Mucosa of gallbladder (tissue), 1 donor: Measurements from ENCODE around the gene PALM3. TPM values are rescaled to one million over a fixed set of nuclear protein-coding genes. Genes with fewer than 3 reads are reported as not detected.

Experiments
- DNase-seq: peaks from one replicate; pipeline ENCODE4 v3.0.0-alpha.2; 2020; ENCODE audit warnings: low spot score
- total RNA-seq: library from RNA; stranded (reverse); gene quantifications from one replicate; pipeline ENCODE4 v1.2.1, GENCODE V29; 2021
- donor health status: DM: no; HTN: no; CAD: no.

Gene PALM3
- total RNA-seq, 1 donor from 2014 or later = 42.8 TPM

DNA sequence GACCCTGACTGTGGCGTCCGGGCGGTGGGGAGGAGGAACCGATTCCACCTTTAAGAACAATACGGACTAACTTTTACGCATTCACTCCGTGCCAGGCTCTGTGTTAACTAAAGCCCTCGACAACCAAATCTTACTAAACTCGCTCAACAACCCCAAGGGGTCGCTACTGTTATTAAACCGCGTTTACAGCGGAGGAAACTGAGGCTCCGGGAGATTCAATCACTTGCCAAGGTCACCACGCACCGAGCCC, 27.5 kb upstream of the PALM3 start:
- DNase-seq = no peak

- DNase-seq = no peak
These were observed 26.9 kb upstream of the PALM3 start for GRCh38 chr19:14088634-14089411.

GRCh38 chr19:14086098-14086497, 24.2 kb upstream of the PALM3 start:
- DNase-seq = no peak

- no peak for DNase-seq
These were observed 23.6 kb upstream of the PALM3 start, which contains the start of gene C19orf67 for GRCh38 chr19:14085309-14085995. TSS of gene C19orf67 (minus strand) at chr19:14085783. CDS start at chr19:14085627, 156 bp downstream.

DNA sequence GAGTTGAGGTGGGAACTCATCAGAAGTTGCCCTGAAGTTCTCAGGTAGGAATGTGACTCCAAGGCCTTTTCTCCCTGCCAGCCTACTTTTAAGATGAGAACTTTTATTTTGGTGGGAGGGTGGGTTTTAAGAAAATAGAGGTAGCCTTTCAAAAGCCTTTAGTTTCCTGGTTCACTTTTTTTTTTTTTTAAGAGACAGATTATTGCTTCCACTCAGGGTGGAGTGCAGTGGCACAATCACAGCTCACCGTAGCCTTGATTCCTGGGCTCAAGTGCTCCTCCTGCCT, 20.7 kb upstream of the PALM3 start:
- no peak for DNase-seq

GRCh38 chr19:14081797-14082674, 20.2 kb upstream of the PALM3 start:
- DNase-seq = no peak

- DNase-seq = peak; percentile 99
These were observed 19.3 kb upstream of the PALM3 start for GRCh38 chr19:14080887-14081796.

- no peak for DNase-seq
These were observed 16.5 kb upstream of the PALM3 start for GRCh38 chr19:14078411-14078810.

DNA sequence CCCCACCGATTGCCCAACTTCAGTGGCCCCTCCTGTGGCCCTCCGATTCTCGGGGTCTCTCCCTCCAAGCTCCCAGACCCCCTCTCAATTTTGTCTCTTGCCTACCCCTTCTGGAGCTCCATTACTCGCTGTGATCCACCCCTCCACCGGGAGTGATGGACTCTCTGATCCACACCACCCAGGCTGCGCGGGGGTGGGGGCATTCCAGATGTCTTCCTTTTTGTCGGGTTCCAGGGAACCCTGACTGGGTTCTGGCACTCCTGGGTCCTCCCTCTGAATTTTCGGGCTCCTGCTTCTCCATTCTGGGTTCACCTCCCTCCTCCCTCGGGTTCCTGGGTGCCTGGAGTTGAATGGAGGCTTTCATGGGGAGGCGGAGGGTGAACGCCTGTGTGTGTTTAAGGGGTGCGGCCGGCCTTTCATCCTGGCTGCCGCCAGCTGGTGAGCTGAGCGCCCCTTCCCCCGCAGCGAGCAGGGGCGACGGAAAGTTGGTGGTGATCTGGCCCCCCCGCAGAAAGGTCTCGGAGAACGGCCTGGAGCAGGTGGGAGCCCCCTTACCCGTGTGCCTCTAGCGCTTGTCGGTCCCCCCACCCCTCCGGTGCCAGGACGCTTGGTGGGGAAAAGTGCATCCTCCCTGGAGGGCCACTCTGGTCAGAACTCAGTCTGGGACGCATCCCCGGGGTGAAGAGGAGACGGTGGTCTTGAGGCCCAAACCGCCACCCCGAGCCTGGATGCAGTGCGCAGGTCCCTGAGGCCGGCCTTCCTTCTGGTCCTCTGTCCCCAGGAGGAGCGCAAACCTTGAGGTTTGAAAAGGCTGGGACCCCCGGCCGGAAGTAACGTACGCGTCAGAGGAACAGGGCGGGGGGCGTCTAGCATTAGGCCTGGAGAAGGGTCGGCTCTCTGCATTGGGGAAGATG, 12.3 kb upstream of the PALM3 start:
- no peak for DNase-seq

GRCh38 chr19:14073261-14073924, 11.5 kb upstream of the PALM3 start:
- DNase-seq = peak; percentile 68

GRCh38 chr19:14072535-14073260, 10.8 kb upstream of the PALM3 start, which contains the start of gene MISP3:
TSS of gene MISP3 (plus strand) at chr19:14072786. CDS start at chr19:14073310, 524 bp downstream.
- DNase-seq = peak; percentile 51

- DNase-seq = no peak
These were observed 8.6 kb upstream of the PALM3 start for GRCh38 chr19:14070268-14071050.

DNA sequence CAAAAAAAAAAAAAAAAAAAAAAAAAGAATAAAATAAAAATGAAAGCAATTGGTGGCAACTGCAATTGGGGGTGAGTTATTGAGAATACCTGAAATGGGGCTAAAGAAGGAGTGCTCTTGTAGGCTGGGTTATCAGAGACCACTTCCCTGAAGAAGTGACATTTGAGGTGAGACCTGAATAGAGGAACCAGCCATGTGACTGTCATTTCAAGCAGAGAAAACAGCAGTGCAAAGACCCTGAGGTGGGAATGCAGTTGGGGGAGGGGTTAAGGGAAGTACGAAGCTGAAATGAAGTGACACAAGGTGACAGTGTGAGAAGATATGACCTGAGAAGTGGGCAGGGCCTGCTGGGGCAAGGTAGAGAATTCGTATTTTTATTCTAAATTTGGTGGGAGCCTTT, 4.3 kb upstream of the PALM3 start:
- DNase-seq = no peak

DNA sequence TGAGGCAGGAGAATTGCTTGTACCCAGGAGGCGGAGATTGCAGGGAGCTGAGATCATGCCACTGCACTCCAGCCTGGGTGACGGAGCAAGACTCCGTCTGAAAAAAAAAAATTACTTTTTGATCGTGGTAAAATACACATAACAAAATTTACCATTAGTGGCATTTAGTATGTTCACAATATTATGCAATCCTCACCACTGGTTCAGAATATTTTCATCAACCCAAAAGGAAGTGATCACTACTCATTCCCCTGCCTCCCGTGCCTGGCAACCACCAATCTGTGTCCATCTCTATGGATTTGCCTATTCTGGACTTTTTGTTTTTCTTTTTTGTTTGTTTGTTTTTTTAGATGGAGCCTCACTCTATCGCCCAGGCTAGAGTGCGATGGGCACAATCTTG, 1.2 kb upstream of the PALM3 start:
- DNase-seq = no peak

GRCh38 chr19:14062558-14062855, 631 bp upstream of the PALM3 start:
- DNase-seq = no peak

- peak; percentile 48 for DNase-seq
These were observed 661 bp downstream of the PALM3 start for GRCh38 chr19:14061081-14061749.

DNA sequence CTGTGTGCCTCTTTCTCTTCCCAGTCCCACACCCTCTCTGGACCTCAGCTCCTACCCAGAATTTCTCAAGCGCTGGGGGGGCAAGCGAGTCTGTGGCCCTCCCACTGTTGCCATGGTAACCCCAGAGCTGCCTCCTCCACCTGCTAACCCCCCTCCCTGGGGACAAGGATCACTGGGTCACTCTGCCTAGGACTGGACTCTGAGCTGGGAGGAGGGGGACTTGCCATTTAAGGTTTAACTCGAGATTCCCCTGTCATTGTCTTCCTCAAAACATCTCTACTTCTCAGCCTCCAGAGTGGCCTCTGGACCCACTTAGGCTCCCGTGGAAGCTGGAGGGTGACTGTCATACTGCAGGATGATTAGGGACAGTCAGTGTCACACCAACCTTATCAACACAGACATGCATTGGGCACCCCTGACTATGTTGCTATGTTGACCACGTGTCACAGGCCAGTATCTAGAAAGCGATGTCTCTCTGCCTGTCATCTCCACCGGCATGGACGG, 2.2 kb downstream of the PALM3 start:
- DNase-seq = no peak

DNA sequence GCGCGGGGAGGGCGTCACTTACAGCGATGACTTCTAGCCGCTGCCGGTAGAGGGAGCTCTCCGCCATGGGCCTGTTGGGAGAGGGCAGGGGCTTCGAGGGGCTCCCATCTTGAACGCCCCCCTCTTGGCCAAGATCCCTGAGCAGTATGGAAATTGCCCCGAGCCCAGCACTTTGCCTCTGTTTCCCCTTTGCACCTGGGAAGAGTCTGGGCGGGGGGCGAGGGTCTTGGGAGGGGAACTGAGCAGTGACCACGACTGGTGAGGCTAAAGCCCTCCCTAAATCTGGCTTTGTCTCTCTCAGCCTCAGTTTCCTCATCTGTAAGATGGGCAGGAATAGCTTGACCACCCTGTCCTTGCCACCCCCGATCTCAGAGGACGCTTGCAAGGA, 2.8 kb downstream of the PALM3 start:
- DNase-seq = no peak
